ENCODE measurements around the gene ATG2B. TPM values are rescaled to one million over a fixed set of nuclear protein-coding genes. Genes with fewer than 3 reads are reported as not detected.

ATG2B gene
- total and polyA plus RNA-seq, 2 donors (not counting 1 experiment from before 2014, with no cell fraction given): 15.0 to 30.9 TPM

- Histone ChIP-seq H3K27me3 (ENCODE audit: control insufficient read depth, insufficient read depth, low read length) (no peaks in the 10 kb centered on the region), H3K9me3 (ENCODE audit: control insufficient read depth, insufficient read depth, low read depth, low read length) (no peaks in the 10 kb centered on the region), H2AFZ (ENCODE audit: low read length) (no peak overlapping the region), H3K9ac (ENCODE audit: insufficient read depth, low read length) (no peak overlapping the region), H3K4me1 (ENCODE audit: control insufficient read depth, extremely low read depth, insufficient read depth, low read length) (no peaks in the 10 kb centered on the region), H4K20me1 (ENCODE audit: control insufficient read depth, extremely low read depth, insufficient read depth, low read length) (no peaks in the 10 kb centered on the region), H3K4me3 (replicated peaks in 1 of 4; ENCODE audit: control extremely low read depth in 1 of 4, insufficient read depth in 1 of 4, low read depth in 3 of 4, low read length in 4 of 4) (no peak overlapping the region), H3K4me2 (ENCODE audit: extremely low read depth, insufficient read depth, low read length) (no peak overlapping the region), H3K27ac (ENCODE audit: insufficient read depth, low read length) (no peak overlapping the region), H3K36me3 (ENCODE audit: control insufficient read depth, insufficient read depth, low read length) (peaks cover 2% of the 10 kb centered on the region), H3K79me2 (ENCODE audit: control insufficient read depth, insufficient read depth, low read length) (no peaks in the 10 kb centered on the region)
- TF ChIP-seq CTCF (conservative IDR thresholded peaks at IDR 0.05 in 1 of 2, IDR thresholded peaks at IDR 0.05 in 1 of 2; ENCODE audit: low read depth in 1 of 2, low read length in 2 of 2) (no peak), EZH2 (IDR thresholded peaks at IDR 0.05; ENCODE audit: low read length, missing control alignments) (no peak)
- no peak for DNase-seq (ENCODE audit: low read depth in 2 of 2)
Measured at GRCh38 chr14:96238676-96239265, 124.4 kb downstream of the ATG2B start.

- Histone ChIP-seq H2AFZ (ENCODE audit: low read length) (no peak overlapping the region), H3K27ac (ENCODE audit: insufficient read depth, low read length) (no peak overlapping the region), H3K4me1 (ENCODE audit: control insufficient read depth, extremely low read depth, insufficient read depth, low read length) (no peaks in the 10 kb centered on the region), H4K20me1 (ENCODE audit: control insufficient read depth, extremely low read depth, insufficient read depth, low read length) (no peaks in the 10 kb centered on the region), H3K9me3 (ENCODE audit: control insufficient read depth, insufficient read depth, low read depth, low read length) (no peaks in the 10 kb centered on the region), H3K36me3 (ENCODE audit: control insufficient read depth, insufficient read depth, low read length) (peaks cover 2% of the 10 kb centered on the region), H3K4me2 (ENCODE audit: extremely low read depth, insufficient read depth, low read length) (no peak overlapping the region), H3K9ac (ENCODE audit: insufficient read depth, low read length) (no peak overlapping the region), H3K27me3 (ENCODE audit: control insufficient read depth, insufficient read depth, low read length) (no peaks in the 10 kb centered on the region), H3K79me2 (ENCODE audit: control insufficient read depth, insufficient read depth, low read length) (no peaks in the 10 kb centered on the region), H3K4me3 (replicated peaks in 1 of 4; ENCODE audit: control extremely low read depth in 1 of 4, insufficient read depth in 1 of 4, low read depth in 3 of 4, low read length in 4 of 4) (no peak overlapping the region)
- DNase-seq (ENCODE audit: low read depth in 2 of 2): no peak
- no peak for TF ChIP-seq CTCF (conservative IDR thresholded peaks at IDR 0.05 in 1 of 2, IDR thresholded peaks at IDR 0.05 in 1 of 2; ENCODE audit: low read depth in 1 of 2, low read length in 2 of 2)
Measured at GRCh38 chr14:96237641-96238040, 125.5 kb downstream of the ATG2B start.

GRCh38 chr14:96235426-96235825 lies 127.7 kb downstream of the ATG2B start:
- DNase-seq (ENCODE audit: low read depth in 2 of 2): no peak
- Histone ChIP-seq H3K4me1 (ENCODE audit: control insufficient read depth, extremely low read depth, insufficient read depth, low read length) (no peaks in the 10 kb centered on the region), H4K20me1 (ENCODE audit: control insufficient read depth, extremely low read depth, insufficient read depth, low read length) (no peaks in the 10 kb centered on the region), H3K79me2 (ENCODE audit: control insufficient read depth, insufficient read depth, low read length) (no peaks in the 10 kb centered on the region), H3K4me2 (ENCODE audit: extremely low read depth, insufficient read depth, low read length) (no peak overlapping the region), H2AFZ (ENCODE audit: low read length) (no peak overlapping the region), H3K27ac (ENCODE audit: insufficient read depth, low read length) (no peak overlapping the region), H3K4me3 (replicated peaks in 1 of 4; ENCODE audit: control extremely low read depth in 1 of 4, insufficient read depth in 1 of 4, low read depth in 3 of 4, low read length in 4 of 4) (no peak overlapping the region), H3K9ac (ENCODE audit: insufficient read depth, low read length) (no peak overlapping the region), H3K9me3 (ENCODE audit: control insufficient read depth, insufficient read depth, low read depth, low read length) (no peaks in the 10 kb centered on the region), H3K36me3 (ENCODE audit: control insufficient read depth, insufficient read depth, low read length) (no peaks in the 10 kb centered on the region), H3K27me3 (ENCODE audit: control insufficient read depth, insufficient read depth, low read length) (no peaks in the 10 kb centered on the region)
- TF ChIP-seq EZH2 (IDR thresholded peaks at IDR 0.05; ENCODE audit: low read length, missing control alignments): no peak
- no peak for TF ChIP-seq CTCF (conservative IDR thresholded peaks at IDR 0.05 in 1 of 2, IDR thresholded peaks at IDR 0.05 in 1 of 2; ENCODE audit: low read depth in 1 of 2, low read length in 2 of 2)
